Right ventricle myocardium superior (tissue), 1 donor: ENCODE data around the gene CLASP2. TPM values are rescaled to one million over a fixed set of nuclear protein-coding genes. Genes with fewer than 3 reads are reported as not detected.
"Not testable (repeated sequence)": the region's sequence is repeated elsewhere in the genome, so short reads cannot be mapped to it uniquely, and the experiment has no call there.

ENCODE experiments used
- ATAC-seq: fragments of 200-7000 bp; cut with Tn5 transposase; one replicate; pipeline ENCODE4 v1.9.1; 2020; ENCODE audit warnings: mild to moderate bottlenecking; ENCODE audit not compliant: poor library complexity
- DNase-seq: peaks from one replicate; pipeline ENCODE4 v3.0.0-alpha.2; 2020
- intact Hi-C: fragments of 100-400 bp; cut with DNase I; formaldehyde crosslinking; loops from one replicate; pipeline ENCODE4 v1.11.2; 2022
- total RNA-seq: library from RNA; stranded (reverse); fragmentation: NEBNext Ultra II Directional; extraction: Animal tissue kit (Norgen Biotek cat#: 25700); gene quantifications from one replicate; pipeline ENCODE4 v1.2.1, GENCODE V29; 2021
- donor health status: DM: no; HTN: yes; CAD: no; lungs with severe emphysema.

Gene CLASP2
- total RNA-seq, 1 donor from 2014 or later, result 68.3 TPM

GRCh38 chr3:33491721-33492120 is 226.3 kb downstream of the CLASP2 start:
- no peak for ATAC-seq
- DNase-seq, result no peak
- intact Hi-C loops, result no loop called here

GRCh38 chr3:33490641-33491241 is 227.3 kb downstream of the CLASP2 start:
- intact Hi-C loops, result no loop called here
- DNase-seq (no peak), ATAC-seq (no peak)

GRCh38 chr3:33488683-33489082 is 229.4 kb downstream of the CLASP2 start:
- DNase-seq, result no peak
- intact Hi-C loops, result no loop called here
- ATAC-seq, result no peak

GRCh38 chr3:33488246-33488645 is 229.8 kb downstream of the CLASP2 start:
- ATAC-seq (no peak), DNase-seq (no peak)
- intact Hi-C loops, result no loop called here

- no peak for ATAC-seq
- no peak for DNase-seq
- intact Hi-C loops, result no loop called here
These were observed 235.9 kb downstream of the CLASP2 start for GRCh38 chr3:33482111-33482521.

GRCh38 chr3:33474896-33475295 is 243.2 kb downstream of the CLASP2 start:
- intact Hi-C loops, result no loop called here
- no peak for ATAC-seq
- DNase-seq, result no peak

GRCh38 chr3:33473813-33474212 is 244.2 kb downstream of the CLASP2 start:
- DNase-seq, result no peak
- ATAC-seq, result no peak
- intact Hi-C loops, result no loop called here

- DNase-seq (no peak), ATAC-seq (no peak)
- intact Hi-C loops, result no loop called here
These were observed 250.3 kb downstream of the CLASP2 start for GRCh38 chr3:33467786-33468185.

GRCh38 chr3:33461097-33461496 is 257.0 kb downstream of the CLASP2 start:
- intact Hi-C loops, result no loop called here
- no peak for ATAC-seq
- DNase-seq, result no peak

GRCh38 chr3:33459577-33459976 is 258.5 kb downstream of the CLASP2 start:
- intact Hi-C loops, ATAC-seq, DNase-seq: not testable (repeated sequence)

GRCh38 chr3:33458446-33458845 is 259.6 kb downstream of the CLASP2 start:
- ATAC-seq (no peak), DNase-seq (no peak)
- intact Hi-C loops, result no loop called here

- DNase-seq, result no peak
- intact Hi-C loops, result no loop called here
- no peak for ATAC-seq
These were observed 261.3 kb downstream of the CLASP2 start for GRCh38 chr3:33456756-33457155.

- no peak for DNase-seq
- intact Hi-C loops, result no loop called here
- no peak for ATAC-seq
These were observed 264.7 kb downstream of the CLASP2 start for GRCh38 chr3:33453331-33453761.

GRCh38 chr3:33451994-33452393 is 266.1 kb downstream of the CLASP2 start:
- DNase-seq, ATAC-seq, intact Hi-C loops: not testable (repeated sequence)

GRCh38 chr3:33447958-33448357 is 270.1 kb downstream of the CLASP2 start:
- intact Hi-C loops, result no loop called here
- DNase-seq (no peak), ATAC-seq (no peak)

- DNase-seq, ATAC-seq, intact Hi-C loops: not testable (repeated sequence)
These were observed 270.8 kb downstream of the CLASP2 start for GRCh38 chr3:33447256-33447625.

Other genes with a start within 250 kb of the CLASP2 start
- 131 TPM for gene PDCD6IP, start 80.4 kb upstream of the CLASP2 start, total RNA-seq